Measurements from ENCODE around the gene CTH.

The CTH gene

DNA sequence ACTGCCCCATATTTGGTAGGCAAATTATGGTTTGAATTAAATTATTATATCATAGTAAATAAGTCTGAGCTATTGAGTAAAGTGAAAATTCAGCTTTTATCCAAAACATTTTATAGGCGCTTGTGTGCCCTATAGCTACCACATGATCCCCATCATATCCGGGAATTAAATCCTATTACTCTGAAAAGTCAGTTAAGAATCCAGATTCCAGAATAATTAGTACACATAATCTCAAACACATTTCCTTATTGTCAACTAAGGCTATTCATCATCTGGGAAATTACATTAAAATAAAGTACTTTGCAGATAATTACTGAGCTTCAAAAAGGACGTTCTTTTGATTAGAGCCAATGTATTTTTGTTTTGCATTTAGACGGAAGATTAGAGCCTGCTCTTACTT, 72.3 kb downstream of the CTH start:
- Histone ChIP-seq H3K9ac (ENCODE audit: low read length) (no peak overlapping the region), H3K36me3 (ENCODE audit: control insufficient read depth, insufficient read depth, low read length) (no peaks in the 10 kb centered on the region), H3K27me3 (ENCODE audit: control insufficient read depth, insufficient read depth, low read length) (no peaks in the 10 kb centered on the region), H3K4me1 (ENCODE audit: control insufficient read depth, insufficient read depth, low read length) (peaks cover 8% of the 10 kb centered on the region; the same call in 1 of the 2 replicates), H3K9me3 (ENCODE audit: control insufficient read depth, insufficient read depth, low read depth, low read length) (no peaks in the 10 kb centered on the region), H3K27ac (ENCODE audit: low read depth, low read length) (no peak overlapping the region), H3K4me3 (ENCODE audit: low read depth, low read length) (no peak overlapping the region)

DNA sequence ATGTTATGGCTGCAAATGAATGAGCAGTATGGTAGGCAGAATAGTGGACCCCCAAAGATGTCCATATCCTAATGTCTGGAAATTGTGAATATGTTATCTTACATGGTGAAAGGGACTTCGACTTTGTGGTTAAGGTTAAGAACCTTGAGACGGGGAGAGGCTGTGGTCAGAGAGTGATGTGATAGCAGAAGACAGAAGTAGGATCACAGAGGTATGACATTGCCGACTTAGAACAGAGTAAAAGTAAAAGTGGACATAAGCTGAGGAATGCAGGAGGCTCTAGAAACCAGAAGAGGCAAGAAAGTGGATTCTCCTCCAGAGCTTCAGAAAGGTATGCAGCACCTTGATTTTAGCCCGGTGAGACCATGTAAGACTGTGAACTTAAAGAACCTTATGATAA, 74.6 kb downstream of the CTH start:
- Histone ChIP-seq H3K36me3 (ENCODE audit: control insufficient read depth, insufficient read depth, low read length) (no peaks in the 10 kb centered on the region), H3K27me3 (ENCODE audit: control insufficient read depth, insufficient read depth, low read length) (no peaks in the 10 kb centered on the region), H3K4me1 (ENCODE audit: control insufficient read depth, insufficient read depth, low read length) (peaks cover 8% of the 10 kb centered on the region; the same call in 1 of the 2 replicates), H3K27ac (ENCODE audit: low read depth, low read length) (no peak overlapping the region), H3K9me3 (ENCODE audit: control insufficient read depth, insufficient read depth, low read depth, low read length) (no peaks in the 10 kb centered on the region), H3K9ac (ENCODE audit: low read length) (no peak overlapping the region), H3K4me3 (ENCODE audit: low read depth, low read length) (no peak overlapping the region)

DNA sequence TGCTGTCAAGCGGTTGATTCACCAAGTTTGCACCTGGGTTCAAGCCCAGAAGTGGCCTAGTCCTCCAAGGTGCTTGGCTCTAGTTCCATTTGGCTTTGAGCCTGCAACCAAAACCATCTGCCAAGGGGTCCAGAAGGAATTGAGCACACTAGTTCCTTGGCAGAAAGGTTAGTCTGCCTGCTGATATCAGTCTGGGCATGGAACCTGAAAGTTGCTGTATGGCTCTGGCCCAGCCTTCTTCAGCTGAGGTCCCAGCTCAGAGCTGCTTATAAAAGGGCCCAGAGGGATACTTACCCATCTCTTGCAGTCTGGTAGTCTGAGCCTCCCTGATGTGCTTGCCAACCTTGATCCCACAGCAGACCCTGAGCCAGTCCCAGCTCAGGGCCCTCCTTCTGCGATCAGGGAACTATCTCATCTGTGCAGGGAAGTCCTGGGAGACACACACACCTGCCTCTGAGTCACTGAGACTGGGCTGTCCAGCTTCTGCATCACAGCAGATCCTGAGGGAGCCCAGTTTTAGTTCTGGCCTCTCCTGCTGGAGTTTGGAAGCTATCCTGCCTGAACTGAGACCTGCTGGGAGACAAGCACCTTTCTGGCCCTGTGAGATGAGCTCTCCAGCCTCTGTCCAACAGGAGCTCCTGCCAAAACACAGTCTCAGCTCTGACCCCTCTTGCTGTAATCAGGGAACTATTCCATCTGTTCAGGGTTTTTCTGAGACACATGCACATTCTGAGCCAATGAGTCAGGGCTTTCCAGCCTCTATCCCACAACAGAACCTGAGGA, 75.8 kb downstream of the CTH start:
- no peaks in the 10 kb centered on the region for H3K9me3 ChIP-seq (ENCODE audit: control insufficient read depth, insufficient read depth, low read depth, low read length)
- no peak overlapping the region for H3K27ac ChIP-seq (ENCODE audit: low read depth, low read length)
- H3K4me3 ChIP-seq (ENCODE audit: low read depth, low read length) = no peak overlapping the region
- no peaks in the 10 kb centered on the region for H3K36me3 ChIP-seq (ENCODE audit: control insufficient read depth, insufficient read depth, low read length)
- H3K27me3 ChIP-seq (ENCODE audit: control insufficient read depth, insufficient read depth, low read length) = no peaks in the 10 kb centered on the region
- no peak overlapping the region for H3K9ac ChIP-seq (ENCODE audit: low read length)
- peaks cover 8% of the 10 kb centered on the region; the same call in 1 of the 2 replicates for H3K4me1 ChIP-seq (ENCODE audit: control insufficient read depth, insufficient read depth, low read length)

GRCh38 chr1:70487459-70487815, 76.4 kb downstream of the CTH start:
- Histone ChIP-seq H3K9me3 (ENCODE audit: control insufficient read depth, insufficient read depth, low read depth, low read length) (no peaks in the 10 kb centered on the region), H3K4me1 (ENCODE audit: control insufficient read depth, insufficient read depth, low read length) (peaks cover 8% of the 10 kb centered on the region; the same call in 1 of the 2 replicates), H3K36me3 (ENCODE audit: control insufficient read depth, insufficient read depth, low read length) (no peaks in the 10 kb centered on the region), H3K27me3 (ENCODE audit: control insufficient read depth, insufficient read depth, low read length) (no peaks in the 10 kb centered on the region), H3K9ac (ENCODE audit: low read length) (no peak overlapping the region), H3K27ac (ENCODE audit: low read depth, low read length) (no peak overlapping the region), H3K4me3 (ENCODE audit: low read depth, low read length) (no peak overlapping the region)

DNA sequence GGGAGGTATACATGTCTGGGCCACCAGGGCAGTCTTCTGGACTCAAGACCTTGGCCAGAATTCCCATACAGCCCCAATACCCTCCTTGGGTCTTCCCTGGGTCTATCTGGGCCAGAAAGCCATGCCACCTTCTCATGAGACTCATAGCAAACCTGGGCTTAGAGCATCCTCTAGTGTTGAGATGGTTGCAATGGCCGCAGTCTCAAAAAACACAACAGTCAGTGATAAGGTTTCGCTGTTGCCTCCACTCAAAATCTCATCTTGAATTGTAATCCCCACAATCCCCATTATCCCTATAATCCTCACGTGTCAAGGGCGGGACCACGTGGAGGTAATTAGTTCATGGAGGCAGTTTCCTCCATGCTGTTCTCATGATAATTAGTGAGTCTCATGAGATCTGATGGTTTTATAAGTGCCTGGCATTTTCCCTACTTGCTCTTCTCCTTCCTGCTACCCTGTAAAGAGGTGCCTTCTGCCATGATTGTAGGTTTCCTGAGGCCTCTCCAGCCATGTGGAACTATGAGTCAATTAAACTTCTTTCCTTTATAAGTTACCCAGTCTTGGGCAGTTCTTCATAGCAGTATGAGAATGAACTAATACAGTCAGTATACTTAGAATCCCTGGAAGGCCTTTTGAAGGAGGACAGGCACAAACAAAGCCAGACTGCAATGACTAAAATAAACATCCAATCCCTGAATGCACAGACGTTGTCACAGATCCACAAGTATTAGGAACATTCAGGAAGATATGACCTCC, 77.0 kb downstream of the CTH start:
- Histone ChIP-seq H3K27ac (ENCODE audit: low read depth, low read length) (no peak overlapping the region), H3K27me3 (ENCODE audit: control insufficient read depth, insufficient read depth, low read length) (no peaks in the 10 kb centered on the region), H3K9me3 (ENCODE audit: control insufficient read depth, insufficient read depth, low read depth, low read length) (no peaks in the 10 kb centered on the region), H3K4me1 (ENCODE audit: control insufficient read depth, insufficient read depth, low read length) (peaks cover 8% of the 10 kb centered on the region; the same call in 1 of the 2 replicates), H3K9ac (ENCODE audit: low read length) (no peak overlapping the region), H3K36me3 (ENCODE audit: control insufficient read depth, insufficient read depth, low read length) (no peaks in the 10 kb centered on the region), H3K4me3 (ENCODE audit: low read depth, low read length) (no peak overlapping the region)
